Endothelial cell of umbilical vein (primary cell): ENCODE measurements around the gene PAFAH2.

Experiments used
- CTCF ChIP-seq, 2 donors: IDR thresholded peaks; 1 replicate in 1 of 2; 2 replicates in 1 of 2; pipeline ENCODE4 v1.5.1; 2011; ENCODE audit warnings: low read length in 2 of 2, mild to moderate bottlenecking in 2 of 2, moderate library complexity in 2 of 2, control low read depth in 1 of 2, inconsistent platforms in 1 of 2, low read depth in 1 of 2; ENCODE audit not compliant: insufficient read depth in 1 of 2; ENCODE audit errors: extremely low read depth in 1 of 2
- EZH2 ChIP-seq: IDR thresholded peaks from 2 replicates; pipeline ENCODE4 v1.6.1; 2012; ENCODE audit warnings: borderline replicate concordance, low read depth, mild to moderate bottlenecking, moderate library complexity, low read length, inconsistent platforms; ENCODE audit not compliant: severe bottlenecking
- FOS ChIP-seq: IDR thresholded peaks from 2 replicates; pipeline ENCODE4 v1.6.1; 2011; ENCODE audit warnings: mild to moderate bottlenecking, low read length, moderate library complexity, borderline replicate concordance; ENCODE audit not compliant: insufficient read depth
- GATA2 ChIP-seq: IDR thresholded peaks from 2 replicates; pipeline ENCODE4 v1.7.0; 2011; ENCODE audit warnings: low read depth, mild to moderate bottlenecking, moderate library complexity, mixed read lengths, low read length; ENCODE audit not compliant: insufficient read length, insufficient read depth
- JUN ChIP-seq: IDR thresholded peaks from 2 replicates; pipeline ENCODE4 v1.6.1; 2011; ENCODE audit warnings: borderline replicate concordance, low read depth; ENCODE audit not compliant: insufficient read length, insufficient read depth
- MAX ChIP-seq: IDR thresholded peaks from 2 replicates; pipeline ENCODE4 v1.6.1; 2011; ENCODE audit not compliant: insufficient read depth, insufficient read length
- MYC ChIP-seq: IDR thresholded peaks from one replicate; pipeline ENCODE4 v1.6.1; 2011; ENCODE audit warnings: mild to moderate bottlenecking, low read depth, low read length
- POLR2A ChIP-seq: IDR thresholded peaks from 2 replicates; pipeline ENCODE4 v1.6.1; 2012; ENCODE audit warnings: low read depth, mild to moderate bottlenecking, control low read depth, low read length
- POLR2AphosphoS5 ChIP-seq: IDR thresholded peaks from 2 replicates; pipeline ENCODE4 v1.6.1; 2012; ENCODE audit warnings: low read depth, mild to moderate bottlenecking, control low read depth, low read length, moderate library complexity; ENCODE audit not compliant: insufficient read depth

GRCh38 chr1:26031196-26031595, 33.3 kb upstream of the PAFAH2 start:
- no peak for TF ChIP-seq CTCF (IDR thresholded peaks at IDR 0.05; ENCODE audit: extremely low read depth in 1 of 2, insufficient read depth in 1 of 2, low read depth in 1 of 2, low read length in 2 of 2)
- TF ChIP-seq POLR2AphosphoS5, result no peak
- TF ChIP-seq POLR2A, result no peak
- TF ChIP-seq JUN, result no peak
- no peak for TF ChIP-seq EZH2
- no peak for TF ChIP-seq FOS
- no peak for TF ChIP-seq MAX
- TF ChIP-seq MYC, result no peak
- no peak for TF ChIP-seq GATA2
